Esophagus muscularis mucosa (tissue), 3 donors: ENCODE measurements around the gene TBX5.

ENCODE experiments used
- POLR2A ChIP-seq: fragments of 450-650 bp; IDR thresholded peaks from one replicate; pipeline ENCODE4 v1.6.1; 2017; ENCODE audit warnings: antibody characterized with exemption, moderate library complexity, mild to moderate bottlenecking, low read depth
- POLR2AphosphoS5 ChIP-seq, 2 donors: sonication (generic); formaldehyde crosslinking; IDR thresholded peaks; one replicate each; pipeline ENCODE4 v1.6.1; 2017; ENCODE audit warnings: antibody characterized with exemption in 2 of 2
- TF ChIP-seq, protein P1 (sequence below), 3 experiments: fragments of 200-600 bp in 2 of 3; fragments of 450-650 bp in 1 of 3; sonication (generic) in 2 of 3; IDR thresholded peaks; one replicate each; pipeline ENCODE4 v1.5.1; 2017 to 2019; ENCODE audit warnings: antibody characterized with exemption in 3 of 3, mild to moderate bottlenecking in 2 of 3, moderate library complexity in 1 of 3

DNA sequence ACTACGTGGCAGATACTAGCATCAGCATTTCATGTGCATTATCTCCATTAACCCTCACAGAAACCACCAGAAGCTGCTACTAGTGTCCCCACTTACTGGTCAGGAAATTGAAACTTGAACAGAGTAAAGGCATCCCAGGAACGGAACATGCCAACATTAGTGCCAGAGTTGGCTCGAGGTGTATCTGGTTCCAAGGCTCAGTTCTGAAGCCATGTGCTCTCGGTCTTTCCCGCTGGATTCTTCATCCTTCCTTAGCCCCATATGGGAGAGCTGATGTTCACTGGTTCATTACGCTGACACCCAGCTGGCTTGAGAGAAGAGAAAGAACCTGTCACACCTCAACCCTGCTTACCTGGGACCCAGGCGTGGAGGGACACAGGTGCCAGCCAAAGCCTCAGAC lies 91.5 kb downstream of the TBX5 start:
- TF ChIP-seq, protein P1, sequence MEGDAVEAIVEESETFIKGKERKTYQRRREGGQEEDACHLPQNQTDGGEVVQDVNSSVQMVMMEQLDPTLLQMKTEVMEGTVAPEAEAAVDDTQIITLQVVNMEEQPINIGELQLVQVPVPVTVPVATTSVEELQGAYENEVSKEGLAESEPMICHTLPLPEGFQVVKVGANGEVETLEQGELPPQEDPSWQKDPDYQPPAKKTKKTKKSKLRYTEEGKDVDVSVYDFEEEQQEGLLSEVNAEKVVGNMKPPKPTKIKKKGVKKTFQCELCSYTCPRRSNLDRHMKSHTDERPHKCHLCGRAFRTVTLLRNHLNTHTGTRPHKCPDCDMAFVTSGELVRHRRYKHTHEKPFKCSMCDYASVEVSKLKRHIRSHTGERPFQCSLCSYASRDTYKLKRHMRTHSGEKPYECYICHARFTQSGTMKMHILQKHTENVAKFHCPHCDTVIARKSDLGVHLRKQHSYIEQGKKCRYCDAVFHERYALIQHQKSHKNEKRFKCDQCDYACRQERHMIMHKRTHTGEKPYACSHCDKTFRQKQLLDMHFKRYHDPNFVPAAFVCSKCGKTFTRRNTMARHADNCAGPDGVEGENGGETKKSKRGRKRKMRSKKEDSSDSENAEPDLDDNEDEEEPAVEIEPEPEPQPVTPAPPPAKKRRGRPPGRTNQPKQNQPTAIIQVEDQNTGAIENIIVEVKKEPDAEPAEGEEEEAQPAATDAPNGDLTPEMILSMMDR (IDR thresholded peaks at IDR 0.05) = no peak
- TF ChIP-seq POLR2AphosphoS5 (IDR thresholded peaks at IDR 0.05) (no peak), POLR2A (no peak)
